ENCODE results near the gene FABP3. TPM values are rescaled to one million over a fixed set of nuclear protein-coding genes. Genes with fewer than 3 reads are reported as not detected.

The FABP3 gene
- total RNA-seq, 1 donor from 2014 or later, result 14.0 TPM

- Mint-ChIP-seq H3K27ac (ENCODE audit: unreplicated experiment) (no peak overlapping the region), H3K9me3 (no peaks in the 10 kb centered on the region), H3K27me3 (ENCODE audit: low read depth) (no peaks in the 10 kb centered on the region), H3K4me3 (no peak overlapping the region), H3K4me1 (no peaks in the 10 kb centered on the region), H3K36me3 (ENCODE audit: low read depth) (no peaks in the 10 kb centered on the region)
- TF ChIP-seq CTCF (conservative IDR thresholded peaks at IDR 0.05), result no peak
- no peak for DNase-seq (ENCODE audit: low read depth, low spot score)
These were observed 27.2 kb downstream of the FABP3 start for GRCh38 chr1:31345635-31346034.

DNA sequence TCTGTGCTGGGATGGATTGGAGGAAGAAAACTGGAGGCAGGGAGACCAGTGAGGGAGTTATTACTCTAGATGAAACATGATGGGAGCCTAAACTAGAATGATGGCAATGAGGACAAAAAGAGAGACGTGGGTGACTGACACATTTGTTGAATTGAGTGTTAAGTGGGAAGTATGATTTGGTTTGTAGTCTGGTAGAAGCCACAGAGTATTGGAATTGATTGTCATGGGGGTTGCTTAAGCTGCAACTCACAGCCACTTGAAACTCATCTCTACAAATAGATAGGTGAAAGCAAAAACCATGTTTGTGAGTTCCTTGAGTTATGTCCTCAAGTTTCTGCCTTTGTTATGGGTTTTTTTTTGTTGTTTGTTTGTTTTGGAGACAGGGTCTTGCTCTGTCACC is 28.4 kb downstream of the FABP3 start:
- H3K27me3 Mint-ChIP-seq (ENCODE audit: low read depth), result no peaks in the 10 kb centered on the region
- no peaks in the 10 kb centered on the region for H3K4me1 Mint-ChIP-seq
- peaks cover 2% of the 10 kb centered on the region for H3K36me3 Mint-ChIP-seq (ENCODE audit: low read depth)
- TF ChIP-seq CTCF (conservative IDR thresholded peaks at IDR 0.05), result no peak
- no peak overlapping the region for H3K4me3 Mint-ChIP-seq
- no peak for DNase-seq (ENCODE audit: low read depth, low spot score)
- H3K9me3 Mint-ChIP-seq, result no peaks in the 10 kb centered on the region
- no peak overlapping the region for H3K27ac Mint-ChIP-seq (ENCODE audit: unreplicated experiment)

- Mint-ChIP-seq H3K27me3 (ENCODE audit: low read depth) (no peaks in the 10 kb centered on the region), H3K4me3 (no peak overlapping the region), H3K27ac (ENCODE audit: unreplicated experiment) (no peak overlapping the region), H3K4me1 (no peaks in the 10 kb centered on the region), H3K9me3 (no peaks in the 10 kb centered on the region), H3K36me3 (ENCODE audit: low read depth) (peaks cover 8% of the 10 kb centered on the region)
- DNase-seq (ENCODE audit: low read depth, low spot score), result no peak
- TF ChIP-seq CTCF (conservative IDR thresholded peaks at IDR 0.05), result no peak
These were observed 36.0 kb downstream of the FABP3 start for GRCh38 chr1:31336687-31337467.

DNA sequence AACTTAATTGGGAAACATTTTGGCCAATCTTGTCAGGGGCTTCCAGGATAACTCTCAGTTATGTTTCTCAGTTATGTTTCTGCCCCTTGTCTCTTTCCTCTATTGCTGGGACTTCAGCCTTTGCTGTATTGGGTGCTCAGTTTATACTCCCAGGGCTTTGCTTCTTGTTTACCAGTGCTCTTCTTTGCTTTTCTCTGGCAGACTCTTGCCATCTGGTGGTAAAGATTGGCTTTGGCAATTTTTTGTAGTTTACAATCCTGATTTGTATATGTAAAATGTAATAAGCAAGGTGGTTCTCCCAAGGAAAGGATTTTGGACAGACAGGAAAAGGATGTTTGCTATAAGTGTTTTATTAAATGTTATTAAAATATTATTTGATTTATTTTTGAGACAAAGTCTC is 37.9 kb downstream of the FABP3 start:
- no peaks in the 10 kb centered on the region for H3K27me3 Mint-ChIP-seq (ENCODE audit: low read depth)
- H3K4me1 Mint-ChIP-seq, result no peaks in the 10 kb centered on the region
- H3K4me3 Mint-ChIP-seq, result no peak overlapping the region
- peak; percentile 66 for TF ChIP-seq CTCF (conservative IDR thresholded peaks at IDR 0.05)
- DNase-seq (ENCODE audit: low read depth, low spot score), result no peak
- H3K27ac Mint-ChIP-seq (ENCODE audit: unreplicated experiment), result no peak overlapping the region
- peaks cover 11% of the 10 kb centered on the region for H3K36me3 Mint-ChIP-seq (ENCODE audit: low read depth)
- H3K9me3 Mint-ChIP-seq, result no peaks in the 10 kb centered on the region

DNA sequence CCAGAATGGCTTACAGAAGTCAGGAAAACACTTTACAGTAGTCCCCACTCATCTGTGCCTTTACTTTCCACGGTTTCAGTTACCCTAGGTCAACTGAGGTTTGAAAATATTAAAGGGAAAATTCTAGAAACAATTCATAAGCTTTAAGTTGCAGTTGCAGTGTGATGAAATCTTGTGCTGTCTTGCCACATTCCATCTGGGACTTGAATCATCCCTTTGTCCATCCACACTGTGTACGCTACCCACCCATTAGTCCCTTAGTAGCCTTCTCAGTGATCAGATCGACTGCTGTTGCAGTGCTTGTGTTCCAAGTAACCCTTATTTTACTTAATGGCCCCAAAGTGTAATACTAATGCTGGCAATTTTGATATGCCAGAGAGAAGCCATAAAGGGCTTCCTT is 45.5 kb downstream of the FABP3 start:
- no peak for TF ChIP-seq CTCF (conservative IDR thresholded peaks at IDR 0.05)
- Mint-ChIP-seq H3K4me1 (peaks cover 9% of the 10 kb centered on the region), H3K27ac (ENCODE audit: unreplicated experiment) (peak overlapping the region; percentile 48), H3K27me3 (ENCODE audit: low read depth) (no peaks in the 10 kb centered on the region), H3K4me3 (no peak overlapping the region), H3K9me3 (no peaks in the 10 kb centered on the region), H3K36me3 (ENCODE audit: low read depth) (peaks cover 4% of the 10 kb centered on the region)
- DNase-seq (ENCODE audit: low read depth, low spot score), result no peak
